ENCODE results near the gene CKAP2L. TPM values are rescaled to one million over a fixed set of nuclear protein-coding genes. Genes with fewer than 3 reads are reported as not detected.

CKAP2L gene
- total and polyA plus RNA-seq, 9 of the 15 experiments (the other 6 are each of a cell fraction or from before 2014, with no cell fraction given), result 10.4 to 21.9 (median 14.2) TPM

DNA sequence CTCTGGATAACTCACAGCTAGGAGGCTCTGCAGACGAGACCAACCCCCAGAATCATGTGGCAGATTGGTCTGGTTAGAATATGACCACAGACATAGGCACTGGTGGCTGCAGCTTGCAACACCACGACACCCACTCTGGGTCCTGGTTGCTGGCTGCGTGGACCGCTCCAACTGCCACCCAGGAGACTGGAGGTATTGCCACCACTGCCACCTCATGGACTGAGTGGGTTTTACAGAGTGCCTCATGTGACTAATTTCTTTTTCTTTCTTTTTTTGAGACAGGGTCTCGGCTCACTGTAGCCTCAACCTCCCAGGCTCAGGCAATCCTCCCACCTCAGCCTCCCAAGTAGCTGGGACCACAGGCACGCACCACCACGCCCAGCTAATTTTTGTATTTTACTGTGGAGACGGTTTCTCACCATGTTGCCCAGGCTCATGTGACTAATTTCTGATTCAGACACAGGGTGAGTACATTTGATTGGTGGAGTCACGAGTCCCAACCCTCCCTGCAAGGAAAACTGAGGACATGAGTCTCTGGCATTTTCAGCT, 73.5 kb downstream of the CKAP2L start (continued):
- no peak for TF ChIP-seq MEF2A (IDR thresholded peaks at IDR 0.05; ENCODE audit: control insufficient read depth, low read depth, low read length)
- TF ChIP-seq LARP7 (IDR thresholded peaks at IDR 0.05), result no peak
- TF ChIP-seq GABPB2 (CRISPR knock-in tag; conservative IDR thresholded peaks at IDR 0.05), result no peak
- TF ChIP-seq, protein P1, sequence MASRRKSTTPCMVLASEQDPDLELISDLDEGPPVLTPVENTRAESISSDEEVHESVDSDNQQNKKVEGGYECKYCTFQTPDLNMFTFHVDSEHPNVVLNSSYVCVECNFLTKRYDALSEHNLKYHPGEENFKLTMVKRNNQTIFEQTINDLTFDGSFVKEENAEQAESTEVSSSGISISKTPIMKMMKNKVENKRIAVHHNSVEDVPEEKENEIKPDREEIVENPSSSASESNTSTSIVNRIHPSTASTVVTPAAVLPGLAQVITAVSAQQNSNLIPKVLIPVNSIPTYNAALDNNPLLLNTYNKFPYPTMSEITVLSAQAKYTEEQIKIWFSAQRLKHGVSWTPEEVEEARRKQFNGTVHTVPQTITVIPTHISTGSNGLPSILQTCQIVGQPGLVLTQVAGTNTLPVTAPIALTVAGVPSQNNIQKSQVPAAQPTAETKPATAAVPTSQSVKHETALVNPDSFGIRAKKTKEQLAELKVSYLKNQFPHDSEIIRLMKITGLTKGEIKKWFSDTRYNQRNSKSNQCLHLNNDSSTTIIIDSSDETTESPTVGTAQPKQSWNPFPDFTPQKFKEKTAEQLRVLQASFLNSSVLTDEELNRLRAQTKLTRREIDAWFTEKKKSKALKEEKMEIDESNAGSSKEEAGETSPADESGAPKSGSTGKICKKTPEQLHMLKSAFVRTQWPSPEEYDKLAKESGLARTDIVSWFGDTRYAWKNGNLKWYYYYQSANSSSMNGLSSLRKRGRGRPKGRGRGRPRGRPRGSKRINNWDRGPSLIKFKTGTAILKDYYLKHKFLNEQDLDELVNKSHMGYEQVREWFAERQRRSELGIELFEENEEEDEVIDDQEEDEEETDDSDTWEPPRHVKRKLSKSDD (conservative IDR thresholded peaks at IDR 0.05; ENCODE audit: low read length), result no peak
- TF ChIP-seq, protein P2, sequence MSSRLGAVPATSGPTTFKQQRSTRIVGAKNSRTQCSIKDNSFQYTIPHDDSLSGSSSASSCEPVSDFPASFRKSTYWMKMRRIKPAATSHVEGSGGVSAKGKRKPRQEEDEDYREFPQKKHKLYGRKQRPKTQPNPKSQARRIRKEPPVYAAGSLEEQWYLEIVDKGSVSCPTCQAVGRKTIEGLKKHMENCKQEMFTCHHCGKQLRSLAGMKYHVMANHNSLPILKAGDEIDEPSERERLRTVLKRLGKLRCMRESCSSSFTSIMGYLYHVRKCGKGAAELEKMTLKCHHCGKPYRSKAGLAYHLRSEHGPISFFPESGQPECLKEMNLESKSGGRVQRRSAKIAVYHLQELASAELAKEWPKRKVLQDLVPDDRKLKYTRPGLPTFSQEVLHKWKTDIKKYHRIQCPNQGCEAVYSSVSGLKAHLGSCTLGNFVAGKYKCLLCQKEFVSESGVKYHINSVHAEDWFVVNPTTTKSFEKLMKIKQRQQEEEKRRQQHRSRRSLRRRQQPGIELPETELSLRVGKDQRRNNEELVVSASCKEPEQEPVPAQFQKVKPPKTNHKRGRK (tag; IDR thresholded peaks at IDR 0.05), result no peak
- TF ChIP-seq CC2D1A (IDR thresholded peaks at IDR 0.05), result peak; percentile 58; the same call in 1 of the 2 replicates
- TF ChIP-seq DEAF1 (CRISPR knock-in tag; IDR thresholded peaks at IDR 0.05), result peak; percentile 63
- TF ChIP-seq, protein P3, sequence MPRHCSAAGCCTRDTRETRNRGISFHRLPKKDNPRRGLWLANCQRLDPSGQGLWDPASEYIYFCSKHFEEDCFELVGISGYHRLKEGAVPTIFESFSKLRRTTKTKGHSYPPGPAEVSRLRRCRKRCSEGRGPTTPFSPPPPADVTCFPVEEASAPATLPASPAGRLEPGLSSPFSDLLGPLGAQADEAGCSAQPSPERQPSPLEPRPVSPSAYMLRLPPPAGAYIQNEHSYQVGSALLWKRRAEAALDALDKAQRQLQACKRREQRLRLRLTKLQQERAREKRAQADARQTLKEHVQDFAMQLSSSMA (CRISPR knock-in tag; IDR thresholded peaks at IDR 0.05), result no peak
- TF ChIP-seq, protein P4, sequence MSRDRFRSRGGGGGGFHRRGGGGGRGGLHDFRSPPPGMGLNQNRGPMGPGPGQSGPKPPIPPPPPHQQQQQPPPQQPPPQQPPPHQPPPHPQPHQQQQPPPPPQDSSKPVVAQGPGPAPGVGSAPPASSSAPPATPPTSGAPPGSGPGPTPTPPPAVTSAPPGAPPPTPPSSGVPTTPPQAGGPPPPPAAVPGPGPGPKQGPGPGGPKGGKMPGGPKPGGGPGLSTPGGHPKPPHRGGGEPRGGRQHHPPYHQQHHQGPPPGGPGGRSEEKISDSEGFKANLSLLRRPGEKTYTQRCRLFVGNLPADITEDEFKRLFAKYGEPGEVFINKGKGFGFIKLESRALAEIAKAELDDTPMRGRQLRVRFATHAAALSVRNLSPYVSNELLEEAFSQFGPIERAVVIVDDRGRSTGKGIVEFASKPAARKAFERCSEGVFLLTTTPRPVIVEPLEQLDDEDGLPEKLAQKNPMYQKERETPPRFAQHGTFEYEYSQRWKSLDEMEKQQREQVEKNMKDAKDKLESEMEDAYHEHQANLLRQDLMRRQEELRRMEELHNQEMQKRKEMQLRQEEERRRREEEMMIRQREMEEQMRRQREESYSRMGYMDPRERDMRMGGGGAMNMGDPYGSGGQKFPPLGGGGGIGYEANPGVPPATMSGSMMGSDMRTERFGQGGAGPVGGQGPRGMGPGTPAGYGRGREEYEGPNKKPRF (IDR thresholded peaks at IDR 0.05; ENCODE audit: low read depth, low read length), result no peak
- TF ChIP-seq, protein P5, sequence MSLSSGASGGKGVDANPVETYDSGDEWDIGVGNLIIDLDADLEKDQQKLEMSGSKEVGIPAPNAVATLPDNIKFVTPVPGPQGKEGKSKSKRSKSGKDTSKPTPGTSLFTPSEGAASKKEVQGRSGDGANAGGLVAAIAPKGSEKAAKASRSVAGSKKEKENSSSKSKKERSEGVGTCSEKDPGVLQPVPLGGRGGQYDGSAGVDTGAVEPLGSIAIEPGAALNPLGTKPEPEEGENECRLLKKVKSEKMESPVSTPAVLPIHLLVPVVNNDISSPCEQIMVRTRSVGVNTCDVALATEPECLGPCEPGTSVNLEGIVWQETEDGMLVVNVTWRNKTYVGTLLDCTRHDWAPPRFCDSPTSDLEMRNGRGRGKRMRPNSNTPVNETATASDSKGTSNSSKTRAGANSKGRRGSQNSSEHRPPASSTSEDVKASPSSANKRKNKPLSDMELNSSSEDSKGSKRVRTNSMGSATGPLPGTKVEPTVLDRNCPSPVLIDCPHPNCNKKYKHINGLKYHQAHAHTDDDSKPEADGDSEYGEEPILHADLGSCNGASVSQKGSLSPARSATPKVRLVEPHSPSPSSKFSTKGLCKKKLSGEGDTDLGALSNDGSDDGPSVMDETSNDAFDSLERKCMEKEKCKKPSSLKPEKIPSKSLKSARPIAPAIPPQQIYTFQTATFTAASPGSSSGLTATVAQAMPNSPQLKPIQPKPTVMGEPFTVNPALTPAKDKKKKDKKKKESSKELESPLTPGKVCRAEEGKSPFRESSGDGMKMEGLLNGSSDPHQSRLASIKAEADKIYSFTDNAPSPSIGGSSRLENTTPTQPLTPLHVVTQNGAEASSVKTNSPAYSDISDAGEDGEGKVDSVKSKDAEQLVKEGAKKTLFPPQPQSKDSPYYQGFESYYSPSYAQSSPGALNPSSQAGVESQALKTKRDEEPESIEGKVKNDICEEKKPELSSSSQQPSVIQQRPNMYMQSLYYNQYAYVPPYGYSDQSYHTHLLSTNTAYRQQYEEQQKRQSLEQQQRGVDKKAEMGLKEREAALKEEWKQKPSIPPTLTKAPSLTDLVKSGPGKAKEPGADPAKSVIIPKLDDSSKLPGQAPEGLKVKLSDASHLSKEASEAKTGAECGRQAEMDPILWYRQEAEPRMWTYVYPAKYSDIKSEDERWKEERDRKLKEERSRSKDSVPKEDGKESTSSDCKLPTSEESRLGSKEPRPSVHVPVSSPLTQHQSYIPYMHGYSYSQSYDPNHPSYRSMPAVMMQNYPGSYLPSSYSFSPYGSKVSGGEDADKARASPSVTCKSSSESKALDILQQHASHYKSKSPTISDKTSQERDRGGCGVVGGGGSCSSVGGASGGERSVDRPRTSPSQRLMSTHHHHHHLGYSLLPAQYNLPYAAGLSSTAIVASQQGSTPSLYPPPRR (CRISPR knock-in tag; IDR thresholded peaks at IDR 0.05; ENCODE audit: borderline replicate concordance), result no peak
- no peak for TF ChIP-seq ZBED1 (IDR thresholded peaks at IDR 0.05)
- no peak for TF ChIP-seq HES1 (IDR thresholded peaks at IDR 0.05; ENCODE audit: low read depth)
